ENCODE results near the gene SHE. TPM values are rescaled to one million over a fixed set of nuclear protein-coding genes. Genes with fewer than 3 reads are reported as not detected.

The SHE gene
- under 0.01 TPM in 1 of 2 replicates, not detected in the other for total RNA-seq

GRCh38 chr1:154502066-154502743, at the start of gene SHE, which contains the start of gene TDRD10:
TSS of gene SHE (minus strand) at chr1:154502412. CDS start at chr1:154502026, 386 bp downstream.
TSS of gene TDRD10 (plus strand) at chr1:154502219. CDS start at chr1:154506904, 4,685 bp downstream.

Other genes starting within 250 kb of the SHE start
- 110 and 154 TPM in 2 replicates for gene HAX1, start 229.8 kb downstream of the SHE start, total RNA-seq
- not detected in 2 replicates for gene AQP10, start 181.3 kb downstream of the SHE start, total RNA-seq
- gene ATP8B2, start 176.9 kb downstream of the SHE start, total RNA-seq: 171 and 205 TPM in 2 replicates
- 3.6 and 3.7 TPM in 2 replicates for gene IL6R, start 97.1 kb downstream of the SHE start, total RNA-seq
- gene TDRD10, start 193 bp downstream of the SHE start, total RNA-seq: not detected in 2 replicates
- gene UBE2Q1, start 56.2 kb upstream of the SHE start, total RNA-seq: 25.6 and 28.2 TPM in 2 replicates
- gene CHRNB2, start 65.4 kb upstream of the SHE start, total RNA-seq: under 0.01 TPM in 1 of 2 replicates, not detected in the other
- 103 and 143 TPM in 2 replicates for gene ADAR, start 105.8 kb upstream of the SHE start, total RNA-seq

Data from placental pericyte (primary cell).